Measurements from ENCODE around the gene TRABD2A.

DNA sequence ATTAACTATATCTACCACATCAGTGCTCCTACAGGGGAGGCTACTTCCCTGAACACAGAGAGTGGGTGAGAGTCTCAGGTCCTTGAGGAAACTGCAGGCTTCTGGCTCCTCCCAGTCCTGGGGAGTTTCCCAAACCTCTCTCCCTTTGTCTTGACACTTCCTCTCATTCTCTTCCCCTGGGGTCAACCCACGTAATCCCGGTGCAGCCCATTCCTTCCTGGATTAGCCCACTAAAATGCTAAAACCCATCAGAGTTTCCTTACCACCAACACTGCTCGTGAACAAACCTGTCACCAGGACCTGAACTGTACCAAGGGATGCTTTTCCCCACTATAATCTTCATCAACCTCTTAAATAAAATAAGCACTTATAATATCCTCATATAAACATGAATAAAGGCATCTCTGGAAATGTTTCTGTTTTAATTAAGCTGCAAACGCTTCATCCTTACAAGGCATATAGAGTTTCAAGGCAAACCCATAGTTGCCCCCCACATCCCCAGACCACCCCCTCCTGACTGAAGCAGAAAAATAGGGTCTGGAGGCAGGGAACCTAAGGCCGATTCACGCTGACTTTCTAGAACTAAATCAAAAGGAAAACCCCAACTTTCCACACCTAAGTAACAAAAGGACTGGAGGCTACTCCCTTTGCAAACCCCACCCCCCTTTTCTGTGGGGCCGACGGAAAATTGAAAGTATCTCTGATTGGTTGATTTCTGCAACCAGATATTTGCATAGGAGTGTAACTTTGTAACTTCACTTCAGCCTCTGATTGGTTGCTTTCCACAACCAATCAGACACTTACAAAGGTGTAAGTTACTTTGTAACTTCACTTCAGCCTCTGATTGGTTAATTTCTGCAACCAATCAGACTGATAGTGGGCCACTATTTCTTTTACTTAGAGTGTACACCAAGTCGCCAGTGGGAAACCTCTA lies 43.6 kb upstream of the TRABD2A start:
- TF ChIP-seq POLR2A (IDR thresholded peaks at IDR 0.05; ENCODE audit: low read depth, low read length) (no peak), POLR2AphosphoS5 (IDR thresholded peaks at IDR 0.05; ENCODE audit: low read depth, low read length) (no peak), TAF1 (IDR thresholded peaks at IDR 0.05; ENCODE audit: low read depth, low read length) (no peak)

Data from GM12891 (cell line).